ENCODE data around the gene MKRN2.

DNA sequence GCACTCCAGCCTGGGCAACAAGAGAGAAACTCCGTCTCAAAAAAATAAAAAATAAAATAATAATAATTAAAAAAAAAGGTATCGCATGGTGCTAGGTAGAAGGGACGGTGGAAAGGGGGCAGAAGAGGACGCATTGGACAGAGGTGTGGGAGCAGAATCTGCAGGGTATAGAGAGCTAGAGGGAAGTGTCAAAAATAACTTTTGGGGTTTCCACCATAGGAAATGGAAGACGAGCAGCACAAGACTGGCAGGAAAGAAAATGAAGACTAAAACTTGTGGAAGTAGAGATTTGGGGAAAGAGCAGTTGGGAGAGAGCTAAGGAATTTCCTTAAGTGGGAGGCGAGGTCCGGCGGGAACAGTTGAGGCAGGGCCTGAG, 585 bp upstream of the MKRN2 start:
- no peak for TF ChIP-seq POLR2A (IDR thresholded peaks at IDR 0.05)
- TF ChIP-seq CTCF (IDR thresholded peaks at IDR 0.05): no peak

Data from tibial nerve (tissue), 3 donors.